SK-N-SH treated with all-trans-retinoic acid at 6 μM for 48 hours (cell line): ENCODE measurements around the gene CPSF7.

Source experiments
- ESRRG ChIP-seq: fragments of 250-450 bp; sonication (Bioruptor Pico); IDR thresholded peaks from 2 replicates; pipeline ENCODE4 v1.6.1; 2021; ENCODE audit warnings: mild to moderate bottlenecking
- TCF4 ChIP-seq: fragments of 250-450 bp; sonication (Bioruptor Pico); IDR thresholded peaks from 2 replicates; pipeline ENCODE4 v1.8.0; 2021; ENCODE audit warnings: mild to moderate bottlenecking, moderate library complexity, borderline replicate concordance
- ZC3H10 ChIP-seq: fragments of 250-450 bp; sonication (Bioruptor Pico); IDR thresholded peaks from 2 replicates; pipeline ENCODE4 v1.5.1; 2021; ENCODE audit warnings: mild to moderate bottlenecking, moderate library complexity
- ZNF565 ChIP-seq: fragments of 450-650 bp; formaldehyde crosslinking; conservative IDR thresholded peaks from 2 replicates; pipeline ENCODE4 v1.5.0; 2020; ENCODE audit warnings: low read depth, mild to moderate bottlenecking, moderate library complexity
- TF ChIP-seq, protein P1 (sequence below): fragments of 250-450 bp; sonication (Bioruptor Pico); IDR thresholded peaks from 2 replicates; pipeline ENCODE4 v1.8.0; 2020; ENCODE audit warnings: mild to moderate bottlenecking, moderate library complexity, borderline replicate concordance
- TF ChIP-seq, protein P2 (sequence below): fragments of 250-450 bp; sonication (Bioruptor Pico); IDR thresholded peaks from 2 replicates; pipeline ENCODE4 v1.5.1; 2021; ENCODE audit warnings: mild to moderate bottlenecking, moderate library complexity

DNA sequence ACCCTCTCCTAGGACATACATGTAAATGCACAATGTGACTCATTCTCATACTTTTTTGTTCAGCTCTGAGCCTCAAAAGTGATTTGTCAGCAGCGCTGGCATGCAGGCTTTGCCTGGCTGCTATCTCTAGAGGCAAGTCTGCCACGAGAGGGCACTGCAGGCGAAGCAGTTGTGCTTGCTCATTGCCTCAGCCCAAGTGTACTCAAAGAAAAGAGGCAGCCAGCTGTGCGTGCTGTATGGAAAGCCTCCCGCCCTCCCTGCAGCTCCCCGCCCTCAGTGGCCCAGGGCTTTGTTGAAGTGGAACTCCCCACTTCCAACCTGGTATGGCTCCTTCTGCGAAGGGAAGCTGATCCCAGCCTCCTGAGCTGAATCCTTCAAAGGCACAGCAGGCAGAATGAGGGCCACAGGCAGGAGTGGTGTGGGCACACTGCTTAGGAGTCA, 16.5 kb upstream of the CPSF7 start:
- TF ChIP-seq ESRRG (CRISPR knock-in tag) (no peak), ZNF565 (CRISPR knock-in tag) (no peak), ZC3H10 (no peak), TCF4 (CRISPR knock-in tag) (no peak)
- TF ChIP-seq, protein P1, sequence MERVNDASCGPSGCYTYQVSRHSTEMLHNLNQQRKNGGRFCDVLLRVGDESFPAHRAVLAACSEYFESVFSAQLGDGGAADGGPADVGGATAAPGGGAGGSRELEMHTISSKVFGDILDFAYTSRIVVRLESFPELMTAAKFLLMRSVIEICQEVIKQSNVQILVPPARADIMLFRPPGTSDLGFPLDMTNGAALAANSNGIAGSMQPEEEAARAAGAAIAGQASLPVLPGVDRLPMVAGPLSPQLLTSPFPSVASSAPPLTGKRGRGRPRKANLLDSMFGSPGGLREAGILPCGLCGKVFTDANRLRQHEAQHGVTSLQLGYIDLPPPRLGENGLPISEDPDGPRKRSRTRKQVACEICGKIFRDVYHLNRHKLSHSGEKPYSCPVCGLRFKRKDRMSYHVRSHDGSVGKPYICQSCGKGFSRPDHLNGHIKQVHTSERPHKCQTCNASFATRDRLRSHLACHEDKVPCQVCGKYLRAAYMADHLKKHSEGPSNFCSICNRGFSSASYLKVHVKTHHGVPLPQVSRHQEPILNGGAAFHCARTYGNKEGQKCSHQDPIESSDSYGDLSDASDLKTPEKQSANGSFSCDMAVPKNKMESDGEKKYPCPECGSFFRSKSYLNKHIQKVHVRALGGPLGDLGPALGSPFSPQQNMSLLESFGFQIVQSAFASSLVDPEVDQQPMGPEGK: no peak
- TF ChIP-seq, protein P2, sequence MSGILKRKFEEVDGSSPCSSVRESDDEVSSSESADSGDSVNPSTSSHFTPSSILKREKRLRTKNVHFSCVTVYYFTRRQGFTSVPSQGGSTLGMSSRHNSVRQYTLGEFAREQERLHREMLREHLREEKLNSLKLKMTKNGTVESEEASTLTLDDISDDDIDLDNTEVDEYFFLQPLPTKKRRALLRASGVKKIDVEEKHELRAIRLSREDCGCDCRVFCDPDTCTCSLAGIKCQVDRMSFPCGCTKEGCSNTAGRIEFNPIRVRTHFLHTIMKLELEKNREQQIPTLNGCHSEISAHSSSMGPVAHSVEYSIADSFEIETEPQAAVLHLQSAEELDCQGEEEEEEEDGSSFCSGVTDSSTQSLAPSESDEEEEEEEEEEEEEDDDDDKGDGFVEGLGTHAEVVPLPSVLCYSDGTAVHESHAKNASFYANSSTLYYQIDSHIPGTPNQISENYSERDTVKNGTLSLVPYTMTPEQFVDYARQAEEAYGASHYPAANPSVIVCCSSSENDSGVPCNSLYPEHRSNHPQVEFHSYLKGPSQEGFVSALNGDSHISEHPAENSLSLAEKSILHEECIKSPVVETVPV (CRISPR knock-in tag): no peak
